ENCODE data around the gene MT2A. TPM values are rescaled to one million over a fixed set of nuclear protein-coding genes. Genes with fewer than 3 reads are reported as not detected.
A peak's percentile ranks its signal among the peaks of the same experiment; 100 is the strongest.

The MT2A gene
- total RNA-seq, 1 donor from 2014 or later = 419 TPM

GRCh38 chr16:56609463-56609921 lies 1.1 kb downstream of the MT2A start:
- no peak for TF ChIP-seq CTCF (IDR thresholded peaks at IDR 0.05)
- no peaks in the 10 kb centered on the region for H3K27me3 Mint-ChIP-seq (ENCODE audit: unreplicated experiment)
- DNase-seq (ENCODE audit: extremely low spot score, unreplicated experiment) = no peak
- H3K36me3 Mint-ChIP-seq (ENCODE audit: unreplicated experiment) = no peaks in the 10 kb centered on the region
- peaks cover 56% of the 10 kb centered on the region for H3K4me1 Mint-ChIP-seq (ENCODE audit: unreplicated experiment)
- peak overlapping the region; percentile 98 for H3K27ac Mint-ChIP-seq (ENCODE audit: unreplicated experiment)
- no peaks in the 10 kb centered on the region for H3K9me3 Mint-ChIP-seq (ENCODE audit: unreplicated experiment)
- peak overlapping the region; percentile 90 for H3K4me3 Mint-ChIP-seq (ENCODE audit: unreplicated experiment)

- no peak for TF ChIP-seq CTCF (IDR thresholded peaks at IDR 0.05)
- no peak for DNase-seq (ENCODE audit: extremely low spot score, unreplicated experiment)
- H3K9me3 Mint-ChIP-seq (ENCODE audit: unreplicated experiment) = no peaks in the 10 kb centered on the region
- H3K27ac Mint-ChIP-seq (ENCODE audit: unreplicated experiment) = peak overlapping the region; percentile 98
- peaks cover 57% of the 10 kb centered on the region for H3K4me1 Mint-ChIP-seq (ENCODE audit: unreplicated experiment)
- H3K4me3 Mint-ChIP-seq (ENCODE audit: unreplicated experiment) = peak overlapping the region; percentile 90
- no peaks in the 10 kb centered on the region for H3K27me3 Mint-ChIP-seq (ENCODE audit: unreplicated experiment)
- no peaks in the 10 kb centered on the region for H3K36me3 Mint-ChIP-seq (ENCODE audit: unreplicated experiment)
These were observed 1.7 kb downstream of the MT2A start for GRCh38 chr16:56610017-56610608.

GRCh38 chr16:56610609-56611111 lies 2.3 kb downstream of the MT2A start:
- no peaks in the 10 kb centered on the region for H3K9me3 Mint-ChIP-seq (ENCODE audit: unreplicated experiment)
- peak overlapping the region; percentile 98 for H3K27ac Mint-ChIP-seq (ENCODE audit: unreplicated experiment)
- H3K27me3 Mint-ChIP-seq (ENCODE audit: unreplicated experiment) = no peaks in the 10 kb centered on the region
- H3K4me1 Mint-ChIP-seq (ENCODE audit: unreplicated experiment) = peaks cover 57% of the 10 kb centered on the region
- peak overlapping the region; percentile 90 for H3K4me3 Mint-ChIP-seq (ENCODE audit: unreplicated experiment)
- H3K36me3 Mint-ChIP-seq (ENCODE audit: unreplicated experiment) = no peaks in the 10 kb centered on the region
- TF ChIP-seq CTCF (IDR thresholded peaks at IDR 0.05) = no peak
- DNase-seq (ENCODE audit: extremely low spot score, unreplicated experiment) = no peak

GRCh38 chr16:56611281-56611833 lies 3.0 kb downstream of the MT2A start:
- Mint-ChIP-seq H3K36me3 (ENCODE audit: unreplicated experiment) (no peaks in the 10 kb centered on the region), H3K27me3 (ENCODE audit: unreplicated experiment) (no peaks in the 10 kb centered on the region), H3K4me3 (ENCODE audit: unreplicated experiment) (peak overlapping the region; percentile 42), H3K27ac (ENCODE audit: unreplicated experiment) (peak overlapping the region; percentile 98), H3K9me3 (ENCODE audit: unreplicated experiment) (no peaks in the 10 kb centered on the region), H3K4me1 (ENCODE audit: unreplicated experiment) (peaks cover 50% of the 10 kb centered on the region)
- no peak for DNase-seq (ENCODE audit: extremely low spot score, unreplicated experiment)
- no peak for TF ChIP-seq CTCF (IDR thresholded peaks at IDR 0.05)

- Mint-ChIP-seq H3K27me3 (ENCODE audit: unreplicated experiment) (no peaks in the 10 kb centered on the region), H3K36me3 (ENCODE audit: unreplicated experiment) (no peaks in the 10 kb centered on the region), H3K9me3 (ENCODE audit: unreplicated experiment) (no peaks in the 10 kb centered on the region), H3K4me3 (ENCODE audit: unreplicated experiment) (no peak overlapping the region), H3K4me1 (ENCODE audit: unreplicated experiment) (peaks cover 39% of the 10 kb centered on the region), H3K27ac (ENCODE audit: unreplicated experiment) (no peak overlapping the region)
- no peak for TF ChIP-seq CTCF (IDR thresholded peaks at IDR 0.05)
- no peak for DNase-seq (ENCODE audit: extremely low spot score, unreplicated experiment)
These were observed 5.3 kb downstream of the MT2A start for GRCh38 chr16:56613706-56614105.
